GM18520 (cell line): ENCODE data around the gene CYP2W1.
A peak's percentile ranks its signal among the peaks of the same experiment; 100 is the strongest.

Source experiments
- ATAC-seq: cut with Tn5 transposase; IDR thresholded peaks from one replicate; pipeline ENCODE4 v1.9.1; 2021; ENCODE audit not compliant: unreplicated experiment

The CYP2W1 gene

GRCh38 chr7:964401-965231, 18.4 kb upstream of the CYP2W1 start:
- ATAC-seq, result no peak

DNA sequence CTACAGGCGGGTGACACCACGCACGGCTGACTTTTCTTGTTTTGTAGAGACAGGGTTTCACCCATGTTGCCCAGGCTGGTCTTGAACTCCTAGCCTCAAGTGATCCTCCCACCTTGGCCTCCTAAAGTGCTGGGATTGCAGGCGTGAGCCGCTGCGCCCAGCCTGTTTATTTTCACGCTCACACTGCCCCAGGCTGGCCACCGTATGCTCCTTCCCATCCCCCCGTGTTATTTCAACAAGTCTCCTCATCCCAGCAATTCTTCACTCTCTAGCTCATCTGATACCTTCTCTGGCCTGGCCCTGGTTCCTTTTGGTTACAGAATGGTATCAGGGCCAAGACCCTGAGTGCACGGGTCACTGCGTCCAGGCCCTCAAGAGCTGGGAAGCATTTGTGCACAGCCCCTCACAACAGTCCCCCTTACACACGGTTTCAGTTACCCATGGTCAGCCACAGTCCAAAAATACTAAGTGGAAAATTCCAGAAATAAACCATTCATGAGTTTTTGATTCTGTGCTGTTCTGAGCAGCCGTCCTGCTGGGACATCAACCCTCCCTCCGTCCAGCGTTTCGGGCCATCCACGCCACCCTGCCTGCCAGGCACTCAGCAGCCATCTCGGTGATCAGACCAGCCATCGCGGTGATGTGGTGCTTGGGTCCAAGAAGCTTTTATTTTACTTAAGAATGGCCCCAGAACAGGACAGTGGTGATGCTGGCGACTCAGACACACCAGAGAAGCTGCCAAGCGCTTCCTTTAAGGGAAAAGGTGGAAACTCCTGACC, 16.5 kb upstream of the CYP2W1 start:
- ATAC-seq, result no peak

GRCh38 chr7:967361-968082, 15.5 kb upstream of the CYP2W1 start:
- ATAC-seq, result no peak

- no peak for ATAC-seq
Observed at GRCh38 chr7:968205-969105, 14.5 kb upstream of the CYP2W1 start.

GRCh38 chr7:969403-969802, 13.6 kb upstream of the CYP2W1 start:
- no peak for ATAC-seq

- no peak for ATAC-seq
Observed at GRCh38 chr7:970744-971143, 12.2 kb upstream of the CYP2W1 start.

- ATAC-seq, result no peak
Observed at GRCh38 chr7:972110-972509, 10.9 kb upstream of the CYP2W1 start.

GRCh38 chr7:972676-973309, 10.2 kb upstream of the CYP2W1 start:
- no peak for ATAC-seq

DNA sequence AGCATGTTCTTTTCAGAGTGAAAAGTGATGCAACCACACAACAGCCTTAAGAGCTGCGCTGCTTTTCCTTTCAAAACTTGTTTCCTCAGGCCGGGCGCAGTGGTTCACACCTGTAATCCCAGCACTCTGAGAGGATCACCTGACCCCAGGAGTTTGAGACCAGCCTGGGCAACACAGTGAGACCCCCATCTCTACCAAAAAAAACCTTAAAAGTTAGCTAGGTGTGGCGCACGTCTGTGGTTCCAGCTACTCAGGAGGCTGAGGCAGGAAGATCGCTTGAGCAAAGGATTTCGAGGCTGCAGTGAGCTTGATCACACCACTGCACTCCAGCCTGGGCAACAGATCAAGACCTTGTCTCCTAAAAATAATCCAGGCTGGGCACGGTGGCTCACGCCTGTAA, 9.7 kb upstream of the CYP2W1 start:
- ATAC-seq, result no peak

DNA sequence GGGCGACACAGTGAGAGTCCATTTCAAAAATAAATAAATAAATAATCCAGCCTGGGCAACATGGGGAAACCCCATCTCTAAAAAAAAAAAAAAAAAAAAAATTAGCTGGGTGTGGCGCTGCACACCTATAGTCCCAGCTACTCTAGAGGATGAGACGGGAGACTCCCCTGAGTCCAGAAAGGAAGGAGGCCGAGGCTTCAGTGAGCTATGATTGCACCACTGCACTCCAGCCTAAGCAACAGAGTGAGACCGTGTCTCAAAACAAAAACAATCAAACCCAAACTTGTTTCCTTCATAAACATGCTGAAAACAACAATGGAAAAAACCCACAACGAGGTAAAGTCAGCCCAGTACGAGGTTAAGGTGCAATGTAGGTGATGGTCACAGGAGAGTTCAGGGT, 8.8 kb upstream of the CYP2W1 start:
- ATAC-seq, result no peak

GRCh38 chr7:974820-975681, 7.9 kb upstream of the CYP2W1 start, which contains the start of gene COX19:
TSS of gene COX19 (minus strand) at chr7:975549. CDS start at chr7:975509, 40 bp downstream.
- ATAC-seq, result peak; percentile 38

DNA sequence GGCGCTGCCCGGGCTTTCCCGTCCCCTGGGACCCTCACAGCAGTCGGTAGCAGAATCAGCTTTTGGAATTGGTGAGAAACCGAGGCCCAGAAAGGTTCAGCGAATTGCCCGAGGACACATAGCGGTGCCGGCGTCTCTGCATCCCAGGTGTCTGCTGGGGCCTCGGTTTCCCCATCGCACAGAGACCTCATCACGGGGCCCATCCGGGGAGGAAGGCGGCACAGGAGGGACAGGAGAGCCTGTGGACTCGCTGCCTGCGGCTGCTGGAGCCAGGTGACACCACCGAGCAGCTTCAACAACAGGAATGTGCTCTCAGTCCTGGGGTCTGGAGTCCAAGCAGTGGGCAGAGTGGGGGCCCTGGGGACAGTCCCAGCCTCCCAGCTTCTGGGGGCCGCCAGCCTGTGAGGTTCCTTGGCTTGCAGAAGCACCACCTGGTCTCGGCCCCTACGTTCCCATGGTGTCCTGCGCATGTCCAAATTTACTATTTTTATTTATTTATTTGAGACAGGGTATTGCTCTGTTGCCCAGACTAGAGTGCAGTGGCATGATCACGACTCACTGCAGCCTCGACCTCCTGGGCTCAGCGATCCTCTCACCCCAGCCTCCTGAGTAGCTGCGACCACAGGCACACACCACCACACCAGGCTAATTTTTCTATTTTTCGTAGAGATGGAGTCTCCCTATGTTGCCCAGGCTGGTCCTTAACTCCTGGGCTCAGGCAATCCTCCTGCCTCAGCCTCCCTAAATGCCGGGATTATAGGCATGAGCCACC, 7.1 kb upstream of the CYP2W1 start:
- no peak for ATAC-seq

DNA sequence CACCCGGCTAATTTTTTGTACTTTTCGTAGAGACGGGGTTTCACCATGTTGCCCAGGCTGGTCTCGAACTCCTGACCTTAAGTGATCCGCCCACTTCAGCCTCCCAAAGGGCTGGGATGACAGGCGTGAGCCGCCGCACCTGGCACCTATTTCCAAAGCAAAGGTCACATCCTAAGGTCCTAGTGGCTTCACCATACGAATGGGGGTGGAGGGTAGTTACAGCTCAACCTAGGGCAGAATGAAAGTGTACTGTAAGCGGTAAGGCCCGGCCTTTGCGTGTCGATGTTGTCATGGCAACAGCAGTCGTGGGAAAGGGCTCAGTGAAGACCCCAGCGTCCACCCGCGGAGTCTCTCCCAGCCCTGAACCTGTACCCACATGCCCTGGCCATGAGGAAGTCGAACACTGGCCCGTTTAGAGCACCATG, 6.1 kb upstream of the CYP2W1 start:
- no peak for ATAC-seq

DNA sequence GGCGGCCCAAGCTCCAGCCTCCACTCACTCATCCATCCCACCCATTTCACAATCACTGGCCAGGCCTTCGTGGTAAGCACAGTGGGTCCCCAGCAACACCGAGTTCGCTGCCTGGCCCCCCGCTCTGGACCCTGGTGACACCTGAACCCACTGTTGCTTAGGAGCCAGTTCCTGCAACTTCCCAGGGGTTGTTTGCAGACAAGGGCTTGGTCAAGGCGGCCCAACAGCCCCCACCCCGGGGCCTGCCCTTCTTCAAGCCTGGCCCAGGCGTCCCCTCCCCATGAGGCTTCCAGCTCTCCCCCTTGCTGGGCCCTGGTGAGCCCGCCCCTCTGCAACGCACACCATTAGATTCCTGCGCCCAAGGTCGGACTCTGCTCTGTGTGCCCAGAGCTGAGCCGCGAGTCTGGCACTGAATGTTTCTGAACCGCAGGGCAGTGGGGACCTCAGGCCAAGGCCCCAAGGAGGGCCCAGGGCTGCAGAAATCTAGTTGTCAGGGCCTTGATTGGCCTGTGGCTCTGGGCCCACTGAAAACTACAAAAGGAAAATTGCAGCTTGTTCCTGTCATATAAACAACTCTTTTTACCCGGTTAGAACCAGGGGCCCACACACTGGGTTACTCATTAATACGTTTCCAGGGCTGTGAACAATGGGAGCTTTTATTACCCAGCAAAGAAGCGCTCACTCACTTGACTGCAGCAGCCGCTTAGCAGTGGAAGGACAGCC, 5.5 kb upstream of the CYP2W1 start:
- peak; percentile 36 for ATAC-seq

- no peak for ATAC-seq
Observed at GRCh38 chr7:978049-978346, 5.0 kb upstream of the CYP2W1 start.

DNA sequence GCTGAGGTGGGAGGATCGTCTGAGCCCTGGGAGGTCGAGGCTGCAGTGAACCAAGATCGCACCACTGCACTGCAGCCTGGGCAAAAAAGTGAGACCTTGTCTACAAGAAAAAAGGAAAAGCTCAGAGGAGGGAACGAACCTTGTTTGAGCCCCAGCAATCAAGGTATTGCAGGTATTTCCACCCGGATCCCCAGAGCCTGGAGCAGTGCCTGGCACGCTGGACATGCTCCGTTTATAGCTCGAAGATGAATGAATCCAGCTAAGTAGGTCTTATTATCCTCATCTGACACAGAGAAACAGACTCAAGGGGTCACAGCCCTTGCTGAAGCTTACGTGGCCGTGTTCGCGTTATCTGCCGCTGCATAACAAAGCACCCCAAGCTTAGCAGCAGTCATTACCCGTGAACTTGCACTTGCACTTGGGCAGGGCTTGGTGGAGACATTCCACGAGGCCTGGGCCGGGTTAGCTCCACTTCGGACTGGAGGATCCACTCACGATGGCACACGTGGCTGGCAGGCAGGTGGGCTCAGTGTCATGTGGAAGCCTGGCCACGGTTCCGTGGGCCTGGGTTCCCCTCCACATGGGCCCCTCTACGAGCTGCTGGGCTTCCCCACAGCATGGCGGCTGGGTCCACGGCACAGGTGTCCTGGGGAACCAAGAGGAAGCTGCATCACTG, 4.4 kb upstream of the CYP2W1 start:
- ATAC-seq, result no peak

- ATAC-seq, result no peak
Observed at GRCh38 chr7:979151-979550, 3.8 kb upstream of the CYP2W1 start.
